Suprapubic skin (tissue), 3 donors: Measurements from ENCODE around the gene RBMS3.

ENCODE experiments used
- EP300 ChIP-seq: sonication (generic); formaldehyde crosslinking; IDR thresholded peaks from one replicate; pipeline ENCODE4 v1.6.1; 2017; ENCODE audit warnings: antibody characterized with exemption
- POLR2A ChIP-seq, 2 donors: fragments of 450-650 bp; IDR thresholded peaks; one replicate each; pipeline ENCODE4 v1.6.1; 2017; ENCODE audit warnings: antibody characterized with exemption in 2 of 2, mild to moderate bottlenecking in 2 of 2, moderate library complexity in 2 of 2
- TF ChIP-seq, protein P1 (sequence below), 2 donors: fragments of 200-600 bp in 1 of 2; fragments of 450-650 bp in 1 of 2; sonication (generic) in 1 of 2; IDR thresholded peaks; one replicate each; pipeline ENCODE4 v1.5.1; 2016 to 2019; ENCODE audit warnings: antibody characterized with exemption in 2 of 2, mild to moderate bottlenecking in 1 of 2, moderate library complexity in 1 of 2

DNA sequence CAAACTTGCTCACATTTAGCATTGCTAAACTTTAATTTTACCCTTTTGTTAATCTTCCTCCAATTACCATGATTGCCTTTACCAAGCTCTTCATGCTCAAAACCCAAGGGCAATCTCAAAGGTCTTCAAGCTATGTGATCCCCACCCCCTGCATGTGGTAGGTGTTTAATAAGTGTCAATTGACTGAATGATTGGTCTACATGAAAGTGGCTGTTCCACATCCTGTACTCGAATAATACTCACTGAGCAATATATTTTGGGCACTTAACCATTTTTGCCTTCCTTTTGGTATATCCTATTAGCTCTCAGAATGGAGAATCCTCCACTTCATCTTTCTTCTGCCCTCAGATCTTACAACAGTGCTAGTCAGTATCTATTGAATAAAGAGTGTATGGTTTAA, 17.1 kb downstream of the RBMS3 start:
- no peak for TF ChIP-seq POLR2A (IDR thresholded peaks at IDR 0.05)
- TF ChIP-seq, protein P1, sequence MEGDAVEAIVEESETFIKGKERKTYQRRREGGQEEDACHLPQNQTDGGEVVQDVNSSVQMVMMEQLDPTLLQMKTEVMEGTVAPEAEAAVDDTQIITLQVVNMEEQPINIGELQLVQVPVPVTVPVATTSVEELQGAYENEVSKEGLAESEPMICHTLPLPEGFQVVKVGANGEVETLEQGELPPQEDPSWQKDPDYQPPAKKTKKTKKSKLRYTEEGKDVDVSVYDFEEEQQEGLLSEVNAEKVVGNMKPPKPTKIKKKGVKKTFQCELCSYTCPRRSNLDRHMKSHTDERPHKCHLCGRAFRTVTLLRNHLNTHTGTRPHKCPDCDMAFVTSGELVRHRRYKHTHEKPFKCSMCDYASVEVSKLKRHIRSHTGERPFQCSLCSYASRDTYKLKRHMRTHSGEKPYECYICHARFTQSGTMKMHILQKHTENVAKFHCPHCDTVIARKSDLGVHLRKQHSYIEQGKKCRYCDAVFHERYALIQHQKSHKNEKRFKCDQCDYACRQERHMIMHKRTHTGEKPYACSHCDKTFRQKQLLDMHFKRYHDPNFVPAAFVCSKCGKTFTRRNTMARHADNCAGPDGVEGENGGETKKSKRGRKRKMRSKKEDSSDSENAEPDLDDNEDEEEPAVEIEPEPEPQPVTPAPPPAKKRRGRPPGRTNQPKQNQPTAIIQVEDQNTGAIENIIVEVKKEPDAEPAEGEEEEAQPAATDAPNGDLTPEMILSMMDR (IDR thresholded peaks at IDR 0.05): no peak
- no peak for TF ChIP-seq EP300
